ENCODE results near the gene MAP7D1.

The MAP7D1 gene

DNA sequence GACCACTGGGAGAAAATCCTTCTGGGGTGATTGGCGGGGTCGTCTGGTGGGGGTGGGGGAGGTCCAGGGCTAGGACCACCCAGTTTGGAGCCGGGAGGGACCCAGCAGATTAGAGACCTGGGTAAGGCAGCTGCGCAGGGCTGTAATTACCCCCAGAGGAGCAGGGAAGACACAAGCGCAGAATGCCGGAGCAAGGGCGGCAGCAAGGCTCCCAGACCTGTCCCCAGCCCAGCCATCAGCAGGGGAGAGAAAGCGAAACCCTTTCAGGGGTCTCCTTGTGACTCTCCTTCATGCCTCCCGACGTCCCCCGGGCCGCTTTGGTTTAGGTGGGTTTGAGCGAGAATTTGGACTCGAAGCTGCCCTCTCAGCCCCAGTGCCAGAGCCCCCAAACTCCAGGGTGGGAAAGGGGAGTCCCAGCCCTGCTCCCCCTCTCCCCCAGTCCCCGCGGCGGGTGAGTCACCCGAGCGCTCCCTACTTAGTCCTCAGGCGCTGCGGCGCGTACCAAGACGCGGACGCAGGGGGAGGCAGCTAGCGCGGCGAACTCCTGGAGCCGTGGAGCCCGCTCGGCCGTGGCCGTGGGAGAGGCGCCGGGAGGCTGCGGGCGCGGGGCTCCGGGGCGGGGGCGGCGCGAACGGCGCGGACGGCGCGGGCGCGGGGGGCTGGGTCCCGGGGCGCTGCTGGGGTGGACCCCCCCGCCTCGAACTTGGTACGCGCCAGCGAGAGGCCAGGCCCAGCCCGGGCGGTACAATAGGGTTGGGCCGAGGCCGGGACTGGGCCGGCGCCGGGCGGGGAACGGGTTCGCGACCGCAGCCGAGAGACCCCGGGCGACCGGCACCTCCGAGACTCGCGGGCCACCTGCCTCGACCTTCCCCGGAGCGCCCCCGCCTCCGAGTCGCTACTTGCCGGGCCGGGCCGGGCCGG, at the start of gene MAP7D1:
MAP7D1 (plus strand) TSS at position 753 of the 921 bp plus-strand sequence. CDS start 258 bp downstream, outside the sequence.
- ATAC-seq, result peak; percentile 91
- Mint-ChIP-seq H3K36me3 (no peaks in the 10 kb centered on the region), H3K27ac (peak within 1 kb of the TSS; percentile 99), H3K27me3 (no peaks in the 10 kb centered on the region), H3K4me1 (peaks cover 80% of the 10 kb centered on the region), H3K9me3 (no peaks in the 10 kb centered on the region), H3K4me3 (peak within 1 kb of the TSS; percentile 96)

DNA sequence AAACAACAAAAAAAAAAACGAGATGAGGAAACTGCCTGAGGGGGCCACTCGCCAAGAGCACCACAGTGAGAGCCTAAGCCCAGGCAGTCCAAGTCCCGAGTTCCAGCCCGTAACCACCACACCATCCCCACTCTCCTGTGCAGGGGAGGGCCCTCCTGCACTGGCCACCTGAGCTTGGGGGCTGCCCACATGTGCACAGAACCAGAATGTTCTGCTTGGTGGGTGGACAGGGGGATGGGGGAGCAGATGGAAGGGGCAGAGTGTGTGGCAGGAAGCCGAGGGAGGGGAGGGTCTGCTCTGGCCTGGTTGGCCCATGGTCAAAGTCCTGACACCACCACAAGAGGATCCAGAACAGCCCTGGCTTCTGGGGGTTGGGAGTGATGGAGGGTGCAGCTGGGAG, 49.7 kb upstream of the MAP7D1 start:
- Mint-ChIP-seq H3K4me1 (no peaks in the 10 kb centered on the region), H3K4me3 (no peak overlapping the region)

GRCh38 chr1:36107394-36107793, 48.6 kb upstream of the MAP7D1 start:
- Mint-ChIP-seq H3K9me3 (no peaks in the 10 kb centered on the region), H3K4me1 (no peaks in the 10 kb centered on the region), H3K4me3 (no peak overlapping the region), H3K27ac (no peak overlapping the region), H3K36me3 (no peaks in the 10 kb centered on the region), H3K27me3 (no peaks in the 10 kb centered on the region)
- ATAC-seq, result no peak

More for the DNA sequence above, 49.7 kb upstream of the MAP7D1 start:
- no peaks in the 10 kb centered on the region for H3K36me3 Mint-ChIP-seq
- H3K27ac Mint-ChIP-seq, result no peak overlapping the region
- no peak for ATAC-seq
- no peaks in the 10 kb centered on the region for H3K9me3 Mint-ChIP-seq
- H3K27me3 Mint-ChIP-seq, result no peaks in the 10 kb centered on the region

DNA sequence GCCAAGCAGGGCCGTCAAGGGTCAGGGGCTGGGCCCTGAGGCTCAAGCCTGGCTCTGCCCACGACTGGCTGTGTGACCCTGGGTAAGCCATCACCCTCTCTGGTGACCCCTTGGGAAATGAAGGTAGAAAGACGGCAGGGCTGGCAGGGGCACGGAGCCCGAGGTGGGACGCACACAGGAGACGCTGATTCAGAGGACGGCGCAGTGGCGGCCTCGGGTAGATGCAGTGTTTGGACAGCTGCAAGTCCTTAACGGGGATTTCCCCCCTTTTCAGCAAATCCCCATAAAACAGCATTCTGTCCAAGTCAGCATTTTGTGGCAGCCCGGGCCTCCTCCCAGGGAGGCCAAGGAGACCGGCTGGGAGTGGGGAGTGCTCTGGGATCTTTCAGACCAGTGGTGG, 47.6 kb upstream of the MAP7D1 start:
- Mint-ChIP-seq H3K9me3 (no peaks in the 10 kb centered on the region), H3K4me1 (no peaks in the 10 kb centered on the region), H3K27me3 (no peaks in the 10 kb centered on the region), H3K36me3 (no peaks in the 10 kb centered on the region), H3K4me3 (no peak overlapping the region), H3K27ac (no peak overlapping the region)
- ATAC-seq, result no peak

GRCh38 chr1:36109041-36109679, 46.8 kb upstream of the MAP7D1 start:
- Mint-ChIP-seq H3K4me3 (no peak overlapping the region), H3K27ac (peak overlapping the region; percentile 1), H3K27me3 (no peaks in the 10 kb centered on the region), H3K4me1 (no peaks in the 10 kb centered on the region), H3K36me3 (no peaks in the 10 kb centered on the region), H3K9me3 (no peaks in the 10 kb centered on the region)
- peak; percentile 44 for ATAC-seq

DNA sequence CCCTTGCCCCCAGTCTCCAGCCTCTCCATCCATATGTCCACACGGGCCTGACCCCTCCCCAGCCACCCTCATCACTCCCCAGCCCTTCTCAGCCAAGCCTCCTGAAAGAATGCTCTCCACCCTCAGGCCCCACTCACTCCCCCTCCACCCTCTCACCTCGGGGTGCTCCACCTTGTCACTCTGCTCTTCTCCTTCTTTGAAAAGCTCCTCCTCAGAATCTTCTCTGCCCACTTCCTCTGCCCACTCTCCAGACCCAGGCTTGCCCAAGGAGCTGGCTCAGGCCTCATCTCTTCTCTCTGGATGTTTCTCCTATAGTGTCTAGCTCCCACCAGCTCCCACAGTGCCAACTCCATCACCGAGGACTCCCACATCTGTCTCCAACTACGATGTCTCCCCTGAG, 44.8 kb upstream of the MAP7D1 start:
- Mint-ChIP-seq H3K4me3 (no peak overlapping the region), H3K27me3 (no peaks in the 10 kb centered on the region), H3K27ac (no peak overlapping the region), H3K36me3 (no peaks in the 10 kb centered on the region), H3K9me3 (no peaks in the 10 kb centered on the region), H3K4me1 (no peaks in the 10 kb centered on the region)
- no peak for ATAC-seq

DNA sequence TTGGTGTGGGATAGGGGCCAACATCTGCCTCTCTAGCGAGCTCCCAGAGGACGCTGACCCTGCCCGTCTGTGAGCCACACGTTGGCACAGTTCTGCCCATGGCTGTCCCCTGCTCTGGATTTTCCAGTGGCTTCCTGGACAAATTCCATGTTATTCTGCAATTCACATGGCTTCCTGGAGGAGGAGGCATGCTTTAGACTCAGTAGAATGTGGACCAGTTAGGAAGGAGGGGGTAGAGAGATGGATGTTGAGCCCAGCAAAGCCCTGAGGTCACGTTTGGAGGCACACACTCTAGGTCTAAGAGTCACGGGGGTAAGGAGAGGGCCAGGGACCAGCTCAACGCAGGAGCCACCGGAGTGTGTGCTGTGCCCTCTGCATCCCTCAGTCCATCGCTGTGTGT, 43.1 kb upstream of the MAP7D1 start:
- H3K27me3 Mint-ChIP-seq, result no peaks in the 10 kb centered on the region
- H3K4me1 Mint-ChIP-seq, result no peaks in the 10 kb centered on the region
- H3K36me3 Mint-ChIP-seq, result no peaks in the 10 kb centered on the region
- no peaks in the 10 kb centered on the region for H3K9me3 Mint-ChIP-seq
- H3K4me3 Mint-ChIP-seq, result no peak overlapping the region
- ATAC-seq, result no peak
- H3K27ac Mint-ChIP-seq, result no peak overlapping the region

DNA sequence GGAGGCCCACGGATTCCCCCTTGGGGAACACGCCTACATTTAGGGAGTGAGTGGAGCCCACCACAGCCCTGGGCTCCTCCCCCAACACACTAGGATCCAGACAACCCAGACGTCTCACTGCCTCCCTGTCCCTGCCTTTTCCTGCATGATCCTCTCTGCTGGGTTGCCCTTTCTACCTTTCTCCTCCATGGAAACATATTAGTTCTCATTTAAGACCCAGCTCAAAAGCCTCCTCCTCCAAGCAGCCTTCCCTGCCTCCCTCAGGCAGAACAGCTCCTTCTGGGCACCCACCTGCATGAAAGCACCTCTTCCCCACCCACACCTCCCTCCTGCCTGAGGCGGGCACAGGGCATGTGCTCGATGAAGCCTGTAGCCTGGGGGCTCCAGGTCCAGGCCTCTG, 41.6 kb upstream of the MAP7D1 start:
- H3K27me3 Mint-ChIP-seq, result no peaks in the 10 kb centered on the region
- ATAC-seq, result no peak
- no peak overlapping the region for H3K27ac Mint-ChIP-seq
- no peaks in the 10 kb centered on the region for H3K4me1 Mint-ChIP-seq
- H3K4me3 Mint-ChIP-seq, result no peak overlapping the region
- no peaks in the 10 kb centered on the region for H3K9me3 Mint-ChIP-seq
- H3K36me3 Mint-ChIP-seq, result no peaks in the 10 kb centered on the region

GRCh38 chr1:36115200-36115669, 40.7 kb upstream of the MAP7D1 start:
- Mint-ChIP-seq H3K27me3 (no peaks in the 10 kb centered on the region), H3K4me1 (no peaks in the 10 kb centered on the region), H3K9me3 (no peaks in the 10 kb centered on the region), H3K36me3 (no peaks in the 10 kb centered on the region), H3K27ac (no peak overlapping the region), H3K4me3 (no peak overlapping the region)
- ATAC-seq, result no peak

DNA sequence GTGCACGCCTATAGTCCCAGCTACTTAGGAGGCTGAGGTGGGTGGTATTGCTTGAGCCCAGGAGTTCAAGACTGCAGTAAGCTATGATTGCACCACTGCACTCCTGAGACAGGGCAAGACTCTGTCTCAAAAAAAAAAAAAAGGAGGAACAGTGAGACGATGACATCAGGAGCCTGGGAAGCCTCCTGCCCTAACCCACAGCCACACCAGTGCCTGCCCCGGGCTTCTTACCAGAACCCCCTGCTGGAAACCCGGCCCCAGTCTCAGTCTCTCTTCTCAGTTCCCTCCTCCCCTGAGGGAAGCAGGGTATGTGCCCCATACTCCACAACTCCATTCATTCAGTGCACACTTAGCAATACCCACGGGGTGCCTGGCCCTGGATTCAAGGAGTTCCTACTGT, 40.0 kb upstream of the MAP7D1 start:
- Mint-ChIP-seq H3K4me3 (no peak overlapping the region), H3K9me3 (no peaks in the 10 kb centered on the region), H3K27me3 (no peaks in the 10 kb centered on the region), H3K27ac (no peak overlapping the region), H3K4me1 (no peaks in the 10 kb centered on the region), H3K36me3 (no peaks in the 10 kb centered on the region)
- no peak for ATAC-seq

DNA sequence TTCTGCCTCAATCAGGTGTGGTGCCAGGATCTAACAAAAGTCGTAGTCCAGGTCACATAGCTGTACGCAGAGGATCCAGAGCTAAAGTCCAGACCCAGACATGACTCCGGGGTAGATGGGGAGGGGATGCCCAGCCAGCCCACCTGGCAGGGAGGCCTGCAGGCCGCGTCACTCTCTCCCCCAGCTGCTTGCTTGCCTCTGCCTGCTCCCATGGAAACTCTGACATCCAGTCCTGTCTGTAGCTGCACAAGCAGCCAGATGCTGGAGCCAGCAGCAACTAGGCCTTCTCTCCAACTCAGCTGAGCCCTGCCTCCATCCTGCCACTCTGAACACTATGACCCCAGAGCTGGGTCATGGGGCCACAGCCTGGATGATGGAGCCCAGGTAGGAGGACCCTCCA, 39.1 kb upstream of the MAP7D1 start:
- Mint-ChIP-seq H3K27me3 (no peaks in the 10 kb centered on the region), H3K27ac (no peak overlapping the region), H3K4me3 (no peak overlapping the region), H3K4me1 (no peaks in the 10 kb centered on the region), H3K9me3 (no peaks in the 10 kb centered on the region), H3K36me3 (no peaks in the 10 kb centered on the region)
- ATAC-seq, result no peak

GRCh38 chr1:36118447-36119204, 37.3 kb upstream of the MAP7D1 start:
- no peak overlapping the region for H3K27ac Mint-ChIP-seq
- ATAC-seq, result no peak
- no peaks in the 10 kb centered on the region for H3K36me3 Mint-ChIP-seq
- H3K27me3 Mint-ChIP-seq, result no peaks in the 10 kb centered on the region
- H3K4me1 Mint-ChIP-seq, result peaks cover 15% of the 10 kb centered on the region
- H3K4me3 Mint-ChIP-seq, result no peak overlapping the region
- no peaks in the 10 kb centered on the region for H3K9me3 Mint-ChIP-seq

GRCh38 chr1:36119456-36119855, 36.5 kb upstream of the MAP7D1 start:
- no peak for ATAC-seq
- Mint-ChIP-seq H3K4me3 (no peak overlapping the region), H3K27ac (no peak overlapping the region), H3K9me3 (no peaks in the 10 kb centered on the region), H3K36me3 (no peaks in the 10 kb centered on the region), H3K4me1 (peaks cover 23% of the 10 kb centered on the region), H3K27me3 (peaks cover 6% of the 10 kb centered on the region)

DNA sequence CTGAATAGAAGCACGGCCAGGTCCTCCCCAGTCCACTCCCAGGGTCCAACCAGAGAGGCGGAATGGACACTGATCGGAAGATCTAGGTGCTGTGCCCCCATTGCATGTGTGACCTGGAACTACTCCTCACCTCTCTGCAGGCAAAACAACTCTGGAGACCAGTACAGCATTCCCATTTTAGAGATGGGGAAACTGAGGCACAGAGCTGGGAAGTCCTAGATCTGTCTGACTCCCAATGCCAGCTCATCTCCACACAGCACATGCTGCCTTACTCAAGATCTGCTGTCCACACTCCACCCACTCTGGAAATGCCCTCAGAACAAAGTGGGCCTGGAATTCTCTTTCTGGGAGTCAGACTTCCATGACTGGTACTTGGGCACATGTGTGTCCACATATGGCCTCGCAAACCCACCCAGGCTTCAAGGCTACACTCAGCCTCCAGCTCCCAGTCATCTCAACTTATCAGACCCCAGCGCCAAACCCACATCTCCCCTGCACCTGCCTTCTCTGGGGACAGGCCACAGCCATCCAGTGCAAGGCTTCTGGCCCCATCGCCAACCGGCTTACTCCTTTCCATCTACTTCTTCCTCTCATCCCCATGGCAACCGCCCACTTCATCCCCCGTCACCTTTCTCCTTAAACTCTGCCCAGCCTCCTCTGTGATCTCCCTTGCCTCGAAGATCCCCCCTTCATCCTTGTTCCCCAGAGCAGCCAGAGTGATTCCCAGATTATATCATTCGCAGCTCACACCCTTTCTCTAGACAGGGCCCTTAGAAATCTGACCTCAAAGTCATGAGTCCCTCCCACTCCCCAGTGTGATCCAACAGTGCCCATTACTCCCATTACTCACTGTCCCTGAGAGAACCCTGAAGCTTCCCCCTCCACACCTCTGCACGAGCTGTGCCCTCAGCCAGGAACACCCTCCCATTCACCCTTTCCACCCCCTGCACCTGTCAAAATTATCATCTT, 33.6 kb upstream of the MAP7D1 start:
- peak overlapping the region; percentile 32 for H3K4me3 Mint-ChIP-seq

More for the DNA sequence above, 33.6 kb upstream of the MAP7D1 start:
- Mint-ChIP-seq H3K9me3 (no peaks in the 10 kb centered on the region), H3K27ac (peak overlapping the region; percentile 71), H3K4me1 (peaks cover 38% of the 10 kb centered on the region), H3K36me3 (no peaks in the 10 kb centered on the region), H3K27me3 (peaks cover 26% of the 10 kb centered on the region)
- ATAC-seq, result no peak

Measured in stimulated activated memory B cell treated with anti-CD40 and anti-IgM and Interleukin-4, amounts not matched to agents 10 μg/mL and 1 μg/mL and 100 μg/mL, for 72 hours (primary cell).